GM13976 (cell line): Measurements from ENCODE around the gene JOSD1.

Experiments
- DNase-seq: peaks from one replicate; pipeline ENCODE4 v3.0.0; 2012; ENCODE audit warnings: low spot score
- CTCF ChIP-seq: IDR thresholded peaks from 2 replicates; pipeline ENCODE4 v1.5.1; 2012; ENCODE audit warnings: borderline replicate concordance, mild to moderate bottlenecking; ENCODE audit not compliant: insufficient read depth; ENCODE audit errors: extremely low read depth, missing control alignments, control extremely low read depth
- in situ Hi-C: fragments of 300-500 bp; cut with MboI; formaldehyde crosslinking; loops from one replicate; pipeline ENCODE4 v1.12.0; 2022; ENCODE audit warnings: low sequenced_read_pairs, mixed read lengths, inconsistent platforms; ENCODE audit not compliant: unreplicated experiment

The JOSD1 gene

GRCh38 chr22:38727530-38728451 lies 27.0 kb upstream of the JOSD1 start:
- no peak for DNase-seq
- TF ChIP-seq CTCF = no peak
- in situ Hi-C loops = no loop called here

- no peak for TF ChIP-seq CTCF
- DNase-seq = no peak
- in situ Hi-C loops = no loop called here
Observed at GRCh38 chr22:38727123-38727522, 26.4 kb upstream of the JOSD1 start.

- in situ Hi-C loops = no loop called here
- no peak for DNase-seq
- TF ChIP-seq CTCF = no peak
Observed at GRCh38 chr22:38725900-38726655, 25.3 kb upstream of the JOSD1 start.

GRCh38 chr22:38724926-38725571 lies 24.3 kb upstream of the JOSD1 start:
- in situ Hi-C loops = no loop called here
- DNase-seq = peak; percentile 48
- TF ChIP-seq CTCF = peak; percentile 20

- no peak for TF ChIP-seq CTCF
- DNase-seq = no peak
- in situ Hi-C loops = no loop called here
Observed at GRCh38 chr22:38724176-38724575, 23.4 kb upstream of the JOSD1 start.

- in situ Hi-C loops = no loop called here
- DNase-seq = no peak
- no peak for TF ChIP-seq CTCF
Observed at GRCh38 chr22:38721551-38721950, 20.8 kb upstream of the JOSD1 start.
